Right cardiac atrium (tissue), 5 donors: ENCODE measurements around the gene SMG6. TPM values are rescaled to one million over a fixed set of nuclear protein-coding genes. Genes with fewer than 3 reads are reported as not detected.
"Not testable (repeated sequence)": the region's sequence is repeated elsewhere in the genome, so short reads cannot be mapped to it uniquely, and the experiment has no call there.

Experiments
- ATAC-seq, 2 donors: fragments of 200-7000 bp; cut with Tn5 transposase; one replicate each; pipeline versions ENCODE4 v1.8.0 to v1.9.1; 2020; ENCODE audit warnings: moderate library complexity in 2 of 2, mild to moderate bottlenecking in 1 of 2
- DNase-seq, 3 donors: peaks; one replicate each; pipeline ENCODE4 v3.0.0-alpha.2; 2020
- H3K27ac ChIP-seq: one replicate; pipeline ENCODE4 v1.5.1; 2013; ENCODE audit warnings: mild to moderate bottlenecking, low read length, control low read depth, moderate library complexity
- H3K27me3 ChIP-seq: one replicate; pipeline ENCODE4 v1.6.1; 2013; ENCODE audit not compliant: control insufficient read depth, insufficient read depth
- H3K4me1 ChIP-seq: one replicate; pipeline ENCODE4 v1.6.1; 2013; ENCODE audit warnings: low read length; ENCODE audit not compliant: control insufficient read depth, insufficient read depth
- H3K4me3 ChIP-seq: one replicate; pipeline ENCODE4 v1.5.1; 2013; ENCODE audit warnings: low read length, control low read depth
- H3K9me3 ChIP-seq: one replicate; pipeline ENCODE4 v1.6.1; 2013; ENCODE audit warnings: low read length; ENCODE audit not compliant: control insufficient read depth
- WGBS: extraction: QIAGEN DNeasy Blood & Tissue Kit; methylation state at CpG from one replicate; pipeline ENCODE4 v1.1.7; 2013; 5-methylcytosine and 5-hydroxymethylcytosine counted together
- intact Hi-C, 4 donors: fragments of 100-400 bp; cut with DNase I; formaldehyde crosslinking; loops; one replicate each; pipeline versions ENCODE4 v1.11.0 to v1.14.0; 2022 to 2023
- polyA plus RNA-seq: library from polyadenylated mRNA; stranded (reverse); fragments of 200-250 nt; gene quantifications from one replicate; pipeline ENCODE4 v1.2.3, GENCODE V29; 2013
- total RNA-seq, 4 donors: library from RNA; stranded (reverse); fragmentation: NEBNext Ultra II Directional; extraction: Animal tissue kit (Norgen Biotek cat#: 25700); gene quantifications; one replicate each; pipeline ENCODE4 v1.2.1, GENCODE V29; 2021
- donor health status: healthy with polysubstance abuse.
- donor health status: DM: no; HTN: yes; CAD: no.
- donor health status: DM: no; HTN: no; CAD: no.
- donor health status: DM: no; HTN: yes; CAD: no; lungs with severe emphysema.
- donor health status: DM: yes; HTN: yes; CAD: no.

SMG6 gene
- total and polyA plus RNA-seq, 5 donors, result 18.7 to 36.0 (median 27.6) TPM

DNA sequence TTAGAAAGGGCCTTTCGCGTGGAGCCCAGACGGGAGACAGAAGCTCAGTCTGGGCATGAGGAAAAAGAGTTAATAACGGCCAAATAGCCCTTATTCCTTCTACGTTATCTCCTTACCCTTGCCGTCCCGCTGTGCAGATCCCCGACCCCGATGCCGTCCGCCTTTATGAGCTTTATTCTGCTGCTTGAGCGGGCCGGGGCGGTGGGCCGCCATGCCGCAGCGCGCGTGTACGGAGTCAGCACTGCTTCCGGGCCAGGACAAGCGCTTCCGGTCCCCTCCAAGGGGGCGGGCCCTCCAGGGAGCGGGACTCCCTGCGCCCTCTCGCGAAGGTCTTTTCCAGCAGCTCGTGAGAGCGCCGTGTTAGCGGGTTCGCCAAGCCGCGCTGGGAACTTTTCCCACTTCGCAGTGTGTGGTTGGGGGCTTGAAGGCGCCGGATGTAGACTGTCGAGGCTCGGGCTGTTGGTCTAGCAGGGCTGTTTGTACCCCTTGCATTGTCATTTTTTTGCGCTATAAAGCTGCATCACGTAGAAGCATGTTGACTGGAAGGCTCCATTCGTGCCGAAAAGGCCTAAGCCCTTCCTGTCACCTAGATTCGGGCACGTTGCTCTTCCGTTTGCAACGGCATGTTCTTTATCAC lies 32.7 kb upstream of the SMG6 start, which contains the start of gene TSR1:
TSR1 (minus strand) TSS at position 243 of the 637 bp plus-strand sequence; CDS start at position 213, 30 bp downstream.
- Histone ChIP-seq H3K4me1 (peaks cover 2% of the 10 kb centered on the region), H3K27me3 (no peaks in the 10 kb centered on the region), H3K4me3 (peak within 1 kb of the TSS; percentile 92), H3K9me3 (no peaks in the 10 kb centered on the region), H3K27ac (peak within 1 kb of the TSS; percentile 59)
- intact Hi-C loops, result no loop called here
- WGBS, result under 1% methylated on average over 48 of the region's 48 CpGs
- DNase-seq, result peak; percentile 92 to 97 (median 97)
- ATAC-seq, result peak; percentile 96 to 97

DNA sequence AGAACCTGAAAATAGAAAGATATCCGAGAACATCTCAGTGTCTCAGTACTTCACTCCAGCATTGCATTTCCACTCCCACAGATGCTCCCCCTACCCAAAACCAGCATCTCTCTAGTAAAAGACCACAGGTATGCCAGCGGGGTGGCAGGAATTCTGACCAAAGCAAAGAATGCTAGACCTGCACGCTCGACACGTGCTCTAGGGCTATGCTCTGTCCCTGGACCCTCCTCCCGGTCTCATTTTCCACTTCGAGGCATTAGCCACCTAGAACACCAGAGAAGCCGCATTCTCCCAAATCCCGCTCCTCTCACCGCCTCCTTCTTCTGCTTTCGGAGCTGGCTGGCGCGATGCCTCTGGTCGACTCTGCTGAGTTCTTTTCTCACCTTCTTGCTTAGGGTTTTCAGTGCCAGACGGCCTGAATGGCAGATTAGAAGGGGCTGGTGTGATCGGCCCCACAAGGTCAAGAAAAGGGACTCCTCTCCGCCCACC lies 32.2 kb upstream of the SMG6 start:
- DNase-seq, result no peak
- no peak for ATAC-seq
- intact Hi-C loops, result no loop called here
- 2% methylated on average over 17 of the region's 17 CpGs for WGBS
- peaks cover 2% of the 10 kb centered on the region for H3K4me1 ChIP-seq
- H3K27me3 ChIP-seq, result no peaks in the 10 kb centered on the region
- peak overlapping the region; percentile 92 for H3K4me3 ChIP-seq
- no peaks in the 10 kb centered on the region for H3K9me3 ChIP-seq
- no peak overlapping the region for H3K27ac ChIP-seq

DNA sequence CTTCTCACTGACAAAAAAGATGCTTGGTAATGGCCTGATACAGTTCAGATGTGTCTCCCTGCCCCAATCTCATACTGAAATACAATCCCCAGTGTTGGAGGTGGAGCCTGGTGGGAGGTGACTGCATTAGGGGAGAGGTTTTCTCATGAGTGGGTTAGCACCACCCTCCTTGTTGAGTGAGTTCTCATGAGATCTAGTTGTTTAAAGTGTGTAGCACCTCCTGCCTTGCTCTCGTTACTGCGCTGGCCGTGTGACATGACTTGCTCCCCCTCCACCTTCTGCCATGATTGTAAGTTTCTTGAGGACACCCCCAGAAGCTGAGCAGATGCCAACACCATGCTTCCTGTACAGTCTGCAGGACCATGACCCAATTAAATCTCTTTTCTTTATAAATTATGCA lies 27.7 kb upstream of the SMG6 start:
- Histone ChIP-seq H3K27ac (no peak overlapping the region), H3K27me3 (no peaks in the 10 kb centered on the region), H3K4me1 (no peaks in the 10 kb centered on the region), H3K4me3 (no peak overlapping the region), H3K9me3 (no peaks in the 10 kb centered on the region)
- 51% methylated on average over 3 of the region's 3 CpGs for WGBS
- ATAC-seq, result no peak
- DNase-seq, result no peak
- intact Hi-C loops, result no loop called here

DNA sequence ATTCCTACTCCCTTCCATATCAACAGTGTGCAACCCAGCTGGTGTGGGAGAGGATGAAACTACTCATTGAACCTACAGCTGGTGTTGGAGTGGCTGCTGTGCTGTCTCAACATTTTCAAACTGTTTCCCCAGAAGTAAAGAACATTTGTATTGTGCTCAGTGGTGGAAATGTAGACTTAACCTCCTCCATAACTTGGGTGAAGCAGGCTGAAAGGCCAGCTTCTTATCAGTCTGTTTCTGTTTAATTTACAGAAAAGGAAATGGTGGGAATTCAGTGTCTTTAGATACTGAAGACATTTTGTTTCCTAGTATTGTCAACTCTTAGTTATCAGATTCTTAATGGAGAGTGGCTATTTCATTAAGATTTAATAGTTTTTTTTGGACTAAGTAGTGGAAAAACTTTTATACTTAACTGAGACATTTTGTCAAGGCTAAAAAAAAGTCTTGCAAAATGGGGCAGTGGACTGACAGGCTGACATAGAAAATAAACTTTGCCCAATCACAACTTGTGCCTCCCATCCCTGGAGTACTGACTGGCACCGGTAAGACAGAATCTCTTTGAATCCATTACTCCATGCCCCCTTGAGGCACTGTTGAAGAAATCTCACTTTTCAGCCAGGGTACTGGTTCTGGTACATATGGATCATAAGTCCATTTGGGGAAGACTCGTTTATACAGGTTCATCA lies 20.2 kb upstream of the SMG6 start:
- Histone ChIP-seq H3K9me3 (no peaks in the 10 kb centered on the region), H3K4me3 (no peak overlapping the region), H3K27me3 (no peaks in the 10 kb centered on the region), H3K4me1 (no peaks in the 10 kb centered on the region), H3K27ac (no peak overlapping the region)
- peak; percentile 53 to 84 for ATAC-seq
- intact Hi-C loops, result no loop called here
- WGBS, result 61% methylated on average over 2 of the region's 2 CpGs
- no peak for DNase-seq

DNA sequence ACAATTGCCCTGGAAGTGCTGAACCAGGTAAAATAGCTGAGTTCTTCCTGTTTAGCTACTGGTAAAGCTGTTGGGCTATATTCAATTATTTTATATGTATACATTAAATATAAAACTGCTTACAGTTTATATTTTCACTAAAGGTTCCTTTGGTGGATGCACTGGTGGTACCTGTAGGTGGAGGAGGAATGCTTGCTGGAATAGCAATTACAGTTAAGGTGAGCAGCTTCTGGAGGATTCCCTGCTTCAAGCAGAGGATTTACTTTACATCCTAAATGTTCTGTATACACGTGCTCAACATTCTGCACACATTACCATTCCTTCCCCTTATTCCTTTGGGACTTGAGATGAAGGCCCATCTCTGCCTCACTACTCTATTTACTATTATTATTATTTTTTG lies 17.8 kb upstream of the SMG6 start:
- WGBS, result 63% methylated on average over 1 of the region's 1 CpG
- no peak for DNase-seq
- Histone ChIP-seq H3K27me3 (no peaks in the 10 kb centered on the region), H3K4me3 (no peak overlapping the region), H3K9me3 (no peaks in the 10 kb centered on the region), H3K4me1 (no peaks in the 10 kb centered on the region), H3K27ac (no peak overlapping the region)
- intact Hi-C loops, result no loop called here
- no peak for ATAC-seq

DNA sequence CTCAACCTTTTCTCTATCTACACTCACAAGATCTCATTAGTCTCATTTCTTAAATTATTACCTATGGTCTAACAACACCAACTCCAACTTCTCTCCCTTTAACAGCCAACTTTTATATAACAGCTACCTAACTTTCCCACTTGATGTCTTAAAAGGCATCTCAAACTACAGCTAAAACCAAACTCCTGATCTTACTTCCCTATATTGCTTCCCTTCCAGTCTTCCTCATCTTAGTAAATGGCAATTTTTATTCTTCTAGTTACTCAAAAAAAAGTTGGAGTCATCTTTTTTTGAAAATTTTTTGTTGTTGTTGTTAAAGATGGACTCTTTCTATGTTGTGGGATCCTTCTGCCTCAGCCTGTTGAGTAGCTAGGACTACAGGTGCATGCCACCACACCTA lies 15.5 kb upstream of the SMG6 start:
- no peak for DNase-seq
- Histone ChIP-seq H3K9me3 (no peaks in the 10 kb centered on the region), H3K27ac (no peak overlapping the region), H3K4me3 (no peak overlapping the region), H3K4me1 (no peaks in the 10 kb centered on the region), H3K27me3 (no peaks in the 10 kb centered on the region)
- intact Hi-C loops, result no loop called here
- ATAC-seq, result no peak

DNA sequence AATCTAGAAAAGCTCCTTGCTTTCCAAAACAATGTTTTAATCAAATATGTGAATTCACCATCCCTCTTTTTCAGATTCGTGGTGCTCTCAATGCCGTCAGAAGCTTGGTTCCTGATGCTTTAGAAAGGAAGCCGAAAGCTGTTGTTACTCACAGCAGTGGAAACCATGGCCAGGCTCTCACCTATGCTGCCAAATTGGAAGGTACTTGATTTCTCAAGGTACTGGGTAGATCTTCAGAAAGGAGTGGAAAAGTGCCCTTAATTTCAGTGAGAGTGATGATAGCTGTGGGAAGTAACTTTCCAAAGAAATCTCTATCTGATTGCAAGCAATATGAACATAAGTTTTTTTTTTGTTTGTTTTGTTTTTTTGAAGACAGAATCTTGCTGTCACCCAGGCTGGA lies 14.2 kb upstream of the SMG6 start:
- 94% methylated on average over 3 of the region's 3 CpGs for WGBS
- DNase-seq (no peak), ATAC-seq (no peak)
- H3K27me3 ChIP-seq, result no peaks in the 10 kb centered on the region
- H3K9me3 ChIP-seq, result no peaks in the 10 kb centered on the region
- intact Hi-C loops, result no loop called here
- H3K4me3 ChIP-seq, result no peak overlapping the region
- no peaks in the 10 kb centered on the region for H3K4me1 ChIP-seq
- no peak overlapping the region for H3K27ac ChIP-seq

DNA sequence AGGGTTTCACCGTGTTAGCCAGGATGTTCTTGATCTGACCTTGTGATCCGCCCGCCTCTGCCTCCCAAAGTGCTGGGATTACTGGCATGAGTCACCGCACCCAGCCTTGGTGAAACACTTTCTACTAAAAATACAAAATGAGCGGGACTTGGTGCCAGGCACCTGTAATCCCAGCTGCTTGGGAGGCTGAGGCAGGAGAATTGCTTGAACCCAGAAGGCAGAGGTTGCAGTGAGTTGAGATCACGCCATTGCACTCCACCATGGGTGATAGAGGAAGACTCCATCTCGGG lies 13.3 kb upstream of the SMG6 start:
- intact Hi-C loops, H3K27ac ChIP-seq, H3K4me3 ChIP-seq, H3K27me3 ChIP-seq, H3K9me3 ChIP-seq, ATAC-seq, DNase-seq, H3K4me1 ChIP-seq: not testable (repeated sequence)
- 95% methylated on average over 7 of the region's 7 CpGs for WGBS

DNA sequence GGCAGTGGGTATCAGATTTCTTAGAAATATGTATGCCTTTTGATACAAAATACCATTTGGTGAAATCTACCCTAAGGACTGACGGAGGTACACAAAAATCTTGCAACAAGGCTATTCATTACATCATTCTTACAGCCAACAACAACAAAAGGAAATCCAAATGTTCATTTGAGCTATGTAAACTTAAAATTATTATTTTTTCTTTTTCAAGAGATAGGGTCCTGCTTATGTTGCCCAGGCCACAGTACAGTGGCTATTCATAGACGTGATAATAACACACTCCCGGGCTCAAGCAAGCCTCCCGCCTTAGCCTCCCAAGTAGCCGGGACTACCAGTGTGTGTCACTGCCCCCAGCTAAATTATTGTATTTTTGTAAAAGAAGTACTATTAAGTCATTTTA lies 9.2 kb upstream of the SMG6 start:
- ATAC-seq, result peak; percentile 73 to 81
- intact Hi-C loops, result no loop called here
- 46% methylated on average over 5 of the region's 5 CpGs for WGBS
- no peaks in the 10 kb centered on the region for H3K9me3 ChIP-seq
- no peak overlapping the region for H3K4me3 ChIP-seq
- H3K4me1 ChIP-seq, result no peaks in the 10 kb centered on the region
- H3K27me3 ChIP-seq, result no peaks in the 10 kb centered on the region
- DNase-seq, result no peak
- no peak overlapping the region for H3K27ac ChIP-seq

DNA sequence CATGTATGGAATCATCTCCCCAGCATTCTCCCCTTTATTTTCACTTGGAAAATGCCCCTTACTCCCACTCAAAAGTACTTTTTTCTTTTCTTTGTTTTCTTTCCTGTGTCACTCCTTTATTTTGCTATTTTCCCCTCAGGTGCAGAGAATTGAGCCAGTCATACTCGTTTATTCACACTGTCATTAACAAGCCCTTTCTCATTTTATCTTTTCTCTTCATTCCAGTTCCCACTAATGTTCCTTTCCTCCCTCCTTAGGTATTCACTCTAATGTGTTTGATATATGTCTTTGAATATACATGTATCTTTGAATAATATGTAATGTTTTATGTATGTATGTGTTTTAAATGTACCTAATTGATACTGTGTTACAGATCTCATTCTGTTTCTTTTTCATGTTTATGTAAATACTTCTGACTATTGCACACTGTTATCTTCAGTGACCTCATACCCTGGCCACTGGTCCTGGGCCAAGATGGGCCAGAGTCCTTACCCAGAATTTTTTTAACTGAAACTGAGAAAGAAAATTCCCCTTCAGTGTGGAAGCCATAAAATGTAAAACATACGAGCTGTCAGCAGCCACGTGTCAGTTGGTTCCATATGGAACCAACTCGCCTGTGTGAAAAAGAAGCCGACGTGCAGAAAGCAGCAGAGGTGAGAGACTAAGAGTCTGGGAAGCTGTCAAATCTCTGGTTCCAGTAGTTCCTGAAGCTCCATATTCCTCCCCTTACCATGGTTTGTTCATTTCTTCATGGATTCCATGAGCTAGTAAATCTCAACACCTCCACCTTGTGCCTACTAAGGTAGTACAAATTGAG lies 6.0 kb upstream of the SMG6 start:
- intact Hi-C loops, result no loop called here
- no peaks in the 10 kb centered on the region for H3K27me3 ChIP-seq
- no peak overlapping the region for H3K27ac ChIP-seq
- no peak overlapping the region for H3K4me3 ChIP-seq
- whole genome bisulfite sequencing, result 46% methylated on average over 6 of the region's 6 CpGs
- peak; percentile 53 to 62 for ATAC-seq
- H3K9me3 ChIP-seq, result no peaks in the 10 kb centered on the region
- peak; percentile 49 to 79 (median 73) for DNase-seq
- H3K4me1 ChIP-seq, result no peaks in the 10 kb centered on the region

DNA sequence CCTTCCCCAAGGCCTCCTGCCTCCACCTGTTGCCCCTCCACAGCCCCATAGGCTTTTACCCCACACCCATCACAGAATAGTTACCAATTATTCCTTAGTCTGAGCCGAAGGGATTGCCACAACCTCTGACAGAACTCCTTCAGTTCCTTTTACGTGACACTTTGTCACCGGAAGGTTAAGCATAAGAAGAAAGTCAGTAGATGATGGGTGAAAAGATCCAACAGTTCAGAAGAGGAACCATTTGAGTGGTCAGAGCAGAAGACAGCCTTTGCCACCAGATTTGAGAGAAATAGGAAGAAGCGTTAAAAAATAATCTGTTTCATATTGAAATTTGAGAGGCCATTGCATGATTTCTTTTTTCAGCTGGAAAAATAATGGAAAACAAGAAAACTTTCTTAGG lies 1.3 kb upstream of the SMG6 start:
- no peaks in the 10 kb centered on the region for H3K27me3 ChIP-seq
- WGBS, result 84% methylated on average over 4 of the region's 4 CpGs
- intact Hi-C loops, result no loop called here
- H3K9me3 ChIP-seq, result no peaks in the 10 kb centered on the region
- ATAC-seq, result no peak
- DNase-seq, result no peak
- H3K4me3 ChIP-seq, result no peak overlapping the region
- H3K4me1 ChIP-seq, result peaks cover 2% of the 10 kb centered on the region
- no peak overlapping the region for H3K27ac ChIP-seq
